ENCODE data around the gene UBE2G2.

The UBE2G2 gene

GRCh38 chr21:44749116-44749758 lies 52.4 kb downstream of the UBE2G2 start:
- H3K4me1 ChIP-seq (ENCODE audit: control insufficient read depth, insufficient read depth, low read length, unreplicated experiment): no peaks in the 10 kb centered on the region
- H3K4me3 ChIP-seq (ENCODE audit: low read depth, low read length): no peak overlapping the region
- no peak overlapping the region for H3K27ac ChIP-seq (ENCODE audit: low read depth, low read length)
- peaks cover 49% of the 10 kb centered on the region for H3K27me3 ChIP-seq (ENCODE audit: insufficient read depth, low read length)
- no peaks in the 10 kb centered on the region for H3K79me2 ChIP-seq (ENCODE audit: control insufficient read depth, insufficient read depth, low read length, unreplicated experiment)
- H3K36me3 ChIP-seq (ENCODE audit: insufficient read depth, low read length): no peaks in the 10 kb centered on the region
- no peak overlapping the region for H2AFZ ChIP-seq (ENCODE audit: low read length, unreplicated experiment)

- H3K4me3 ChIP-seq (ENCODE audit: low read depth, low read length): no peak overlapping the region
- H3K79me2 ChIP-seq (ENCODE audit: control insufficient read depth, insufficient read depth, low read length, unreplicated experiment): no peaks in the 10 kb centered on the region
- no peak overlapping the region for H2AFZ ChIP-seq (ENCODE audit: low read length, unreplicated experiment)
- peaks cover 55% of the 10 kb centered on the region for H3K27me3 ChIP-seq (ENCODE audit: insufficient read depth, low read length)
- no peaks in the 10 kb centered on the region for H3K4me1 ChIP-seq (ENCODE audit: control insufficient read depth, insufficient read depth, low read length, unreplicated experiment)
- no peaks in the 10 kb centered on the region for H3K36me3 ChIP-seq (ENCODE audit: insufficient read depth, low read length)
- H3K27ac ChIP-seq (ENCODE audit: low read depth, low read length): no peak overlapping the region
Measured at GRCh38 chr21:44748621-44749020, 53.0 kb downstream of the UBE2G2 start.

GRCh38 chr21:44742418-44743153 lies 59.0 kb downstream of the UBE2G2 start:
- H3K4me1 ChIP-seq (ENCODE audit: control insufficient read depth, insufficient read depth, low read length, unreplicated experiment): no peaks in the 10 kb centered on the region
- no peaks in the 10 kb centered on the region for H3K79me2 ChIP-seq (ENCODE audit: control insufficient read depth, insufficient read depth, low read length, unreplicated experiment)
- H3K36me3 ChIP-seq (ENCODE audit: insufficient read depth, low read length): no peaks in the 10 kb centered on the region
- H3K27me3 ChIP-seq (ENCODE audit: insufficient read depth, low read length): peaks cover 43% of the 10 kb centered on the region
- no peak overlapping the region for H3K27ac ChIP-seq (ENCODE audit: low read depth, low read length)
- no peak overlapping the region for H2AFZ ChIP-seq (ENCODE audit: low read length, unreplicated experiment)
- no peak overlapping the region for H3K4me3 ChIP-seq (ENCODE audit: low read depth, low read length)

- Histone ChIP-seq H3K4me1 (ENCODE audit: control insufficient read depth, insufficient read depth, low read length, unreplicated experiment) (no peaks in the 10 kb centered on the region), H3K4me3 (ENCODE audit: low read depth, low read length) (no peak overlapping the region), H3K27ac (ENCODE audit: low read depth, low read length) (no peak overlapping the region), H3K36me3 (ENCODE audit: insufficient read depth, low read length) (no peaks in the 10 kb centered on the region), H3K27me3 (ENCODE audit: insufficient read depth, low read length) (peaks cover 41% of the 10 kb centered on the region), H3K79me2 (ENCODE audit: control insufficient read depth, insufficient read depth, low read length, unreplicated experiment) (no peaks in the 10 kb centered on the region), H2AFZ (ENCODE audit: low read length, unreplicated experiment) (no peak overlapping the region)
Measured at GRCh38 chr21:44741921-44742320, 59.7 kb downstream of the UBE2G2 start.

- no peak overlapping the region for H3K27ac ChIP-seq (ENCODE audit: low read depth, low read length)
Measured at GRCh38 chr21:44740742-44741141, 60.9 kb downstream of the UBE2G2 start.

GRCh38 chr21:44739316-44739715 lies 62.3 kb downstream of the UBE2G2 start:
- Histone ChIP-seq H3K4me1 (ENCODE audit: control insufficient read depth, insufficient read depth, low read length, unreplicated experiment) (no peaks in the 10 kb centered on the region), H3K36me3 (ENCODE audit: insufficient read depth, low read length) (no peaks in the 10 kb centered on the region), H3K27me3 (ENCODE audit: insufficient read depth, low read length) (peaks cover 33% of the 10 kb centered on the region; the same call in 1 of the 2 replicates), H2AFZ (ENCODE audit: low read length, unreplicated experiment) (no peak overlapping the region), H3K4me3 (ENCODE audit: low read depth, low read length) (no peak overlapping the region), H3K79me2 (ENCODE audit: control insufficient read depth, insufficient read depth, low read length, unreplicated experiment) (no peaks in the 10 kb centered on the region), H3K27ac (ENCODE audit: low read depth, low read length) (no peak overlapping the region)

More at GRCh38 chr21:44740742-44741141, 60.9 kb downstream of the UBE2G2 start:
- Histone ChIP-seq H3K79me2 (ENCODE audit: control insufficient read depth, insufficient read depth, low read length, unreplicated experiment) (no peaks in the 10 kb centered on the region), H3K4me1 (ENCODE audit: control insufficient read depth, insufficient read depth, low read length, unreplicated experiment) (no peaks in the 10 kb centered on the region), H2AFZ (ENCODE audit: low read length, unreplicated experiment) (no peak overlapping the region), H3K4me3 (ENCODE audit: low read depth, low read length) (no peak overlapping the region), H3K27me3 (ENCODE audit: insufficient read depth, low read length) (peaks cover 38% of the 10 kb centered on the region), H3K36me3 (ENCODE audit: insufficient read depth, low read length) (no peaks in the 10 kb centered on the region)

GRCh38 chr21:44738621-44739020 lies 63.0 kb downstream of the UBE2G2 start:
- no peak overlapping the region for H3K27ac ChIP-seq (ENCODE audit: low read depth, low read length)
- no peak overlapping the region for H2AFZ ChIP-seq (ENCODE audit: low read length, unreplicated experiment)
- H3K27me3 ChIP-seq (ENCODE audit: insufficient read depth, low read length): peaks cover 26% of the 10 kb centered on the region; the same call in 1 of the 2 replicates
- H3K36me3 ChIP-seq (ENCODE audit: insufficient read depth, low read length): no peaks in the 10 kb centered on the region
- H3K79me2 ChIP-seq (ENCODE audit: control insufficient read depth, insufficient read depth, low read length, unreplicated experiment): no peaks in the 10 kb centered on the region
- H3K4me1 ChIP-seq (ENCODE audit: control insufficient read depth, insufficient read depth, low read length, unreplicated experiment): no peaks in the 10 kb centered on the region
- H3K4me3 ChIP-seq (ENCODE audit: low read depth, low read length): no peak overlapping the region

- H3K36me3 ChIP-seq (ENCODE audit: insufficient read depth, low read length): no peaks in the 10 kb centered on the region
- H3K4me3 ChIP-seq (ENCODE audit: low read depth, low read length): no peak overlapping the region
- no peak overlapping the region for H2AFZ ChIP-seq (ENCODE audit: low read length, unreplicated experiment)
- H3K4me1 ChIP-seq (ENCODE audit: control insufficient read depth, insufficient read depth, low read length, unreplicated experiment): no peaks in the 10 kb centered on the region
- no peak overlapping the region for H3K27ac ChIP-seq (ENCODE audit: low read depth, low read length)
- peaks cover 22% of the 10 kb centered on the region; the same call in 1 of the 2 replicates for H3K27me3 ChIP-seq (ENCODE audit: insufficient read depth, low read length)
- no peaks in the 10 kb centered on the region for H3K79me2 ChIP-seq (ENCODE audit: control insufficient read depth, insufficient read depth, low read length, unreplicated experiment)
Measured at GRCh38 chr21:44737706-44738354, 63.8 kb downstream of the UBE2G2 start.

GRCh38 chr21:44736291-44737004 lies 65.2 kb downstream of the UBE2G2 start:
- Histone ChIP-seq H3K27me3 (ENCODE audit: insufficient read depth, low read length) (peaks cover 33% of the 10 kb centered on the region; the same call in 1 of the 2 replicates), H3K4me1 (ENCODE audit: control insufficient read depth, insufficient read depth, low read length, unreplicated experiment) (no peaks in the 10 kb centered on the region), H3K36me3 (ENCODE audit: insufficient read depth, low read length) (no peaks in the 10 kb centered on the region), H3K4me3 (ENCODE audit: low read depth, low read length) (no peak overlapping the region), H3K79me2 (ENCODE audit: control insufficient read depth, insufficient read depth, low read length, unreplicated experiment) (no peaks in the 10 kb centered on the region), H3K27ac (ENCODE audit: low read depth, low read length) (no peak overlapping the region), H2AFZ (ENCODE audit: low read length, unreplicated experiment) (no peak overlapping the region)

- Histone ChIP-seq H3K36me3 (ENCODE audit: insufficient read depth, low read length) (no peaks in the 10 kb centered on the region), H2AFZ (ENCODE audit: low read length, unreplicated experiment) (no peak overlapping the region), H3K4me1 (ENCODE audit: control insufficient read depth, insufficient read depth, low read length, unreplicated experiment) (no peaks in the 10 kb centered on the region), H3K79me2 (ENCODE audit: control insufficient read depth, insufficient read depth, low read length, unreplicated experiment) (no peaks in the 10 kb centered on the region), H3K4me3 (ENCODE audit: low read depth, low read length) (no peak overlapping the region), H3K27me3 (ENCODE audit: insufficient read depth, low read length) (peaks cover 38% of the 10 kb centered on the region; the same call in 1 of the 2 replicates), H3K27ac (ENCODE audit: low read depth, low read length) (no peak overlapping the region)
Measured at GRCh38 chr21:44735821-44736220, 65.8 kb downstream of the UBE2G2 start.
